Adipocyte (in vitro differentiated cells): Measurements from ENCODE around the gene GLA.
A peak's percentile ranks its signal among the peaks of the same experiment; 100 is the strongest.

Experiments used
- DNase-seq: peaks from one replicate; pipeline ENCODE4 v3.0.0-alpha.2; 2015; ENCODE audit warnings: low read depth
- H3K27me3 ChIP-seq: replicated peaks from 2 replicates; pipeline ENCODE4 v1.7.0; 2013; ENCODE audit warnings: mild to moderate bottlenecking, low read length, moderate library complexity; ENCODE audit not compliant: control insufficient read depth, insufficient read depth
- H3K36me3 ChIP-seq: 2 replicates; pipeline ENCODE4 v1.7.0; 2013; ENCODE audit warnings: low read length, mild to moderate bottlenecking, moderate library complexity; ENCODE audit not compliant: control insufficient read depth, insufficient read depth, severe bottlenecking
- H3K4me1 ChIP-seq: 2 replicates; pipeline ENCODE4 v1.7.0; 2013; ENCODE audit warnings: mild to moderate bottlenecking, low read length, moderate library complexity; ENCODE audit not compliant: control insufficient read depth, insufficient read depth
- H3K4me3 ChIP-seq: 2 replicates; pipeline ENCODE4 v1.7.0; 2013; ENCODE audit warnings: mild to moderate bottlenecking, low read length, moderate library complexity
- H3K9ac ChIP-seq: 2 replicates; pipeline ENCODE4 v1.7.0; 2013; ENCODE audit warnings: mild to moderate bottlenecking, low read length, moderate library complexity
- H3K9me3 ChIP-seq: 2 replicates; pipeline ENCODE4 v1.7.0; 2013; ENCODE audit warnings: mild to moderate bottlenecking, low read length, moderate library complexity; ENCODE audit not compliant: control insufficient read depth

The GLA gene

GRCh38 chrX:101377547-101377946, 30.2 kb downstream of the GLA start:
- Histone ChIP-seq H3K9me3 (no peaks in the 10 kb centered on the region), H3K36me3 (no peaks in the 10 kb centered on the region), H3K4me3 (no peak overlapping the region), H3K4me1 (no peaks in the 10 kb centered on the region), H3K9ac (no peak overlapping the region), H3K27me3 (peaks cover 22% of the 10 kb centered on the region)
- DNase-seq = no peak

GRCh38 chrX:101370888-101371504, 36.7 kb downstream of the GLA start:
- DNase-seq = no peak
- Histone ChIP-seq H3K4me3 (no peak overlapping the region), H3K9ac (no peak overlapping the region), H3K27me3 (peaks cover 37% of the 10 kb centered on the region), H3K4me1 (no peaks in the 10 kb centered on the region), H3K9me3 (no peaks in the 10 kb centered on the region), H3K36me3 (no peaks in the 10 kb centered on the region)

GRCh38 chrX:101369687-101370086, 38.0 kb downstream of the GLA start:
- Histone ChIP-seq H3K4me3 (no peak overlapping the region), H3K9ac (no peak overlapping the region), H3K36me3 (no peaks in the 10 kb centered on the region), H3K27me3 (peaks cover 38% of the 10 kb centered on the region), H3K9me3 (no peaks in the 10 kb centered on the region), H3K4me1 (no peaks in the 10 kb centered on the region)
- DNase-seq = no peak

GRCh38 chrX:101368800-101369199, 38.9 kb downstream of the GLA start:
- Histone ChIP-seq H3K4me3 (no peak overlapping the region), H3K4me1 (no peaks in the 10 kb centered on the region), H3K9me3 (no peaks in the 10 kb centered on the region), H3K9ac (no peak overlapping the region), H3K27me3 (peaks cover 38% of the 10 kb centered on the region), H3K36me3 (no peaks in the 10 kb centered on the region)
- no peak for DNase-seq

GRCh38 chrX:101365301-101365795, 42.4 kb downstream of the GLA start:
- Histone ChIP-seq H3K9me3 (no peaks in the 10 kb centered on the region), H3K4me1 (no peaks in the 10 kb centered on the region), H3K36me3 (no peaks in the 10 kb centered on the region), H3K9ac (no peak overlapping the region), H3K27me3 (peaks cover 44% of the 10 kb centered on the region), H3K4me3 (no peak overlapping the region)
- DNase-seq = no peak

- Histone ChIP-seq H3K9ac (no peak overlapping the region), H3K36me3 (no peaks in the 10 kb centered on the region), H3K4me1 (no peaks in the 10 kb centered on the region), H3K27me3 (peaks cover 48% of the 10 kb centered on the region), H3K4me3 (no peak overlapping the region), H3K9me3 (no peaks in the 10 kb centered on the region)
- DNase-seq = no peak
Measured at GRCh38 chrX:101362757-101363156, 45.0 kb downstream of the GLA start.

- H3K27me3 ChIP-seq = peaks cover 50% of the 10 kb centered on the region
- H3K36me3 ChIP-seq = no peaks in the 10 kb centered on the region
- H3K9me3 ChIP-seq = no peaks in the 10 kb centered on the region
- H3K4me1 ChIP-seq = no peaks in the 10 kb centered on the region
- H3K9ac ChIP-seq = no peak overlapping the region
- no peak overlapping the region for H3K4me3 ChIP-seq
- DNase-seq = no peak
Measured at GRCh38 chrX:101362116-101362515, 45.6 kb downstream of the GLA start.

- Histone ChIP-seq H3K4me3 (no peak overlapping the region), H3K9me3 (no peaks in the 10 kb centered on the region), H3K4me1 (no peaks in the 10 kb centered on the region), H3K27me3 (peaks cover 53% of the 10 kb centered on the region), H3K9ac (no peak overlapping the region), H3K36me3 (no peaks in the 10 kb centered on the region)
- no peak for DNase-seq
Measured at GRCh38 chrX:101360390-101360789, 47.3 kb downstream of the GLA start.

- H3K4me1 ChIP-seq = no peaks in the 10 kb centered on the region
- H3K27me3 ChIP-seq = peaks cover 49% of the 10 kb centered on the region
- H3K36me3 ChIP-seq = no peaks in the 10 kb centered on the region
- no peak overlapping the region for H3K4me3 ChIP-seq
- H3K9ac ChIP-seq = no peak overlapping the region
- H3K9me3 ChIP-seq = no peaks in the 10 kb centered on the region
- no peak for DNase-seq
Measured at GRCh38 chrX:101359966-101360365, 47.8 kb downstream of the GLA start.

GRCh38 chrX:101357166-101357795, 50.4 kb downstream of the GLA start:
- no peak overlapping the region for H3K4me3 ChIP-seq
- no peaks in the 10 kb centered on the region for H3K9me3 ChIP-seq
- peaks cover 46% of the 10 kb centered on the region for H3K27me3 ChIP-seq
- H3K36me3 ChIP-seq = no peaks in the 10 kb centered on the region
- H3K4me1 ChIP-seq = no peaks in the 10 kb centered on the region
- DNase-seq = peak; percentile 4
- no peak overlapping the region for H3K9ac ChIP-seq

GRCh38 chrX:101349193-101349562, 58.5 kb downstream of the GLA start:
- H3K27me3 ChIP-seq = peaks cover 2% of the 10 kb centered on the region
- H3K4me1 ChIP-seq = peaks cover 9% of the 10 kb centered on the region
- H3K9me3 ChIP-seq = peaks cover 2% of the 10 kb centered on the region
- peak overlapping the region; percentile 92 for H3K4me3 ChIP-seq
- peaks cover 10% of the 10 kb centered on the region for H3K36me3 ChIP-seq
- no peak for DNase-seq
- H3K9ac ChIP-seq = peak overlapping the region; percentile 89
